HepG2 (cell line): ENCODE measurements around the gene ODC1. TPM values are rescaled to one million over a fixed set of nuclear protein-coding genes. Genes with fewer than 3 reads are reported as not detected.

ENCODE experiments used
- ARNT2 ChIP-seq: sonication (generic); formaldehyde crosslinking; IDR thresholded peaks from 2 replicates; pipeline ENCODE4 v1.8.0; 2022; ENCODE audit warnings: mild to moderate bottlenecking, low read depth, missing genetic modification reagents, moderate library complexity
- ATRX ChIP-seq: sonication (generic); formaldehyde crosslinking; IDR thresholded peaks from 2 replicates; pipeline ENCODE4 v1.4.0; 2020; ENCODE audit warnings: missing genetic modification reagents, borderline replicate concordance
- CCDC6 ChIP-seq: sonication (generic); formaldehyde crosslinking; IDR thresholded peaks from 2 replicates; pipeline ENCODE4 v1.8.1; 2022; ENCODE audit warnings: mild to moderate bottlenecking, missing genetic modification reagents, moderate library complexity
- EHMT2 ChIP-seq: fragments of 200-600 bp; sonication (generic); IDR thresholded peaks from 2 replicates; pipeline ENCODE4 v1.7.0; 2017; ENCODE audit warnings: antibody characterized with exemption, low read depth, low read length, borderline replicate concordance
- FOXA1 ChIP-seq, 2 experiments: fragments of 450-650 bp in 1 of 2; sonication (generic) in 1 of 2; formaldehyde crosslinking in 1 of 2; IDR thresholded peaks; 2 replicates each; pipeline versions ENCODE4 v1.4.0 to v1.6.1; 2016 to 2020; ENCODE audit warnings: missing genetic modification reagents in 1 of 2
- FOXJ3 ChIP-seq: sonication (generic); formaldehyde crosslinking; IDR thresholded peaks from 2 replicates; pipeline ENCODE4 v1.4.0; 2020; ENCODE audit warnings: missing genetic modification reagents, mild to moderate bottlenecking, borderline replicate concordance
- HHEX ChIP-seq: IDR thresholded peaks from 2 replicates; pipeline ENCODE4 v1.6.1; 2016; ENCODE audit warnings: control low read depth
- ISL2 ChIP-seq: sonication (generic); formaldehyde crosslinking; IDR thresholded peaks from 2 replicates; pipeline ENCODE4 v1.5.0; 2020; ENCODE audit warnings: missing genetic modification reagents
- KDM1A ChIP-seq: IDR thresholded peaks from 2 replicates; pipeline ENCODE4 v1.6.1; 2016; ENCODE audit warnings: missing compliant biosample characterization
- NFYC ChIP-seq: IDR thresholded peaks from 2 replicates; pipeline ENCODE4 v1.6.1; 2016; ENCODE audit warnings: missing genetic modification reagents, missing compliant biosample characterization
- TBL1XR1 ChIP-seq: fragments of 150-350 bp; IDR thresholded peaks from 2 replicates; pipeline ENCODE4 v1.6.1; 2014; ENCODE audit warnings: borderline replicate concordance, low read length; ENCODE audit not compliant: partially characterized antibody
- TRIM24 ChIP-seq: sonication (generic); formaldehyde crosslinking; IDR thresholded peaks from 2 replicates; pipeline ENCODE4 v1.8.0; 2022; ENCODE audit warnings: mild to moderate bottlenecking, missing genetic modification reagents
- ZBTB3 ChIP-seq: sonication (generic); formaldehyde crosslinking; IDR thresholded peaks from 2 replicates; pipeline ENCODE4 v1.4.0; 2020; ENCODE audit warnings: low read depth, mild to moderate bottlenecking, moderate library complexity, missing genetic modification reagents, borderline replicate concordance
- ZNF12 ChIP-seq: sonication (generic); formaldehyde crosslinking; IDR thresholded peaks from 2 replicates; pipeline ENCODE4 v1.5.0; 2020; ENCODE audit warnings: missing genetic modification reagents
- ZNF160 ChIP-seq: sonication (generic); formaldehyde crosslinking; IDR thresholded peaks from 2 replicates; pipeline ENCODE4 v1.8.0; 2022; ENCODE audit warnings: mild to moderate bottlenecking, inconsistent platforms, missing genetic modification reagents
- ZNF329 ChIP-seq: sonication (generic); formaldehyde crosslinking; IDR thresholded peaks from 2 replicates; pipeline ENCODE4 v1.9.0; 2021; ENCODE audit warnings: low read depth, mild to moderate bottlenecking, missing genetic modification reagents
- ZNF562 ChIP-seq: sonication (generic); formaldehyde crosslinking; IDR thresholded peaks from 2 replicates; pipeline ENCODE4 v1.8.0; 2022; ENCODE audit warnings: missing genetic modification reagents, borderline replicate concordance
- ZNF839 ChIP-seq: sonication (generic); formaldehyde crosslinking; IDR thresholded peaks from 2 replicates; pipeline ENCODE4 v1.4.0; 2020; ENCODE audit warnings: missing genetic modification reagents, mild to moderate bottlenecking, borderline replicate concordance
- ZNF841 ChIP-seq: sonication (generic); formaldehyde crosslinking; IDR thresholded peaks from 2 replicates; pipeline ENCODE4 v1.8.1; 2023; ENCODE audit warnings: missing genetic modification reagents, borderline replicate concordance
- polyA plus RNA-seq, 8 experiments: library from polyadenylated mRNA; depleted of rRNA in 3 of 8; stranded (reverse) in 7 of 8; unstranded in 1 of 8; fragments of >200 nt; fragmentation: Illumina TruSeq in 4 of 8; extraction: Trizol in 4 of 8; gene quantifications; 2 replicates each; pipeline versions ENCODE4 v1.2.1 to v1.2.3, GENCODE V29; 2011 to 2016; ENCODE audit warnings: low read depth in 4 of 8, missing spikeins in 1 of 8, mixed read lengths in 1 of 8; ENCODE audit not compliant: insufficient read depth in 1 of 8
- total RNA-seq, 5 experiments: library from RNA; depleted of rRNA; stranded (reverse); fragments of >200 nt; fragmentation: Illumina TruSeq; extraction: Trizol; gene quantifications; 2 replicates each; pipeline ENCODE4 v1.2.3, GENCODE V29; 2016; ENCODE audit warnings: low read depth in 1 of 5
- TF ChIP-seq, protein P1 (sequence below): sonication (generic); formaldehyde crosslinking; IDR thresholded peaks from 2 replicates; pipeline ENCODE4 v1.8.1; 2023; ENCODE audit warnings: mild to moderate bottlenecking, missing genetic modification reagents, borderline replicate concordance
- TF ChIP-seq, protein P2 (sequence below): sonication (generic); formaldehyde crosslinking; IDR thresholded peaks from 2 replicates; pipeline ENCODE4 v1.4.0; 2020; ENCODE audit warnings: low read depth, mild to moderate bottlenecking, missing genetic modification reagents
- TF ChIP-seq, protein P3 (sequence below): sonication (generic); formaldehyde crosslinking; IDR thresholded peaks from 2 replicates; pipeline ENCODE4 v1.4.0; 2020; ENCODE audit warnings: missing genetic modification reagents, borderline replicate concordance
- TF ChIP-seq, protein P4 (sequence below): sonication (generic); formaldehyde crosslinking; IDR thresholded peaks from 2 replicates; pipeline ENCODE4 v1.5.1; 2020; ENCODE audit warnings: missing genetic modification reagents, mild to moderate bottlenecking, borderline replicate concordance
- TF ChIP-seq, protein P5 (sequence below): sonication (generic); formaldehyde crosslinking; IDR thresholded peaks from 2 replicates; pipeline ENCODE4 v1.8.0; 2022; ENCODE audit warnings: missing genetic modification reagents, mild to moderate bottlenecking, inconsistent platforms, borderline replicate concordance

ODC1 gene
- total and polyA plus RNA-seq, 2 of the 13 experiments (the other 11 are each of a cell fraction or from before 2014, with no cell fraction given): 142 to 371 TPM

DNA sequence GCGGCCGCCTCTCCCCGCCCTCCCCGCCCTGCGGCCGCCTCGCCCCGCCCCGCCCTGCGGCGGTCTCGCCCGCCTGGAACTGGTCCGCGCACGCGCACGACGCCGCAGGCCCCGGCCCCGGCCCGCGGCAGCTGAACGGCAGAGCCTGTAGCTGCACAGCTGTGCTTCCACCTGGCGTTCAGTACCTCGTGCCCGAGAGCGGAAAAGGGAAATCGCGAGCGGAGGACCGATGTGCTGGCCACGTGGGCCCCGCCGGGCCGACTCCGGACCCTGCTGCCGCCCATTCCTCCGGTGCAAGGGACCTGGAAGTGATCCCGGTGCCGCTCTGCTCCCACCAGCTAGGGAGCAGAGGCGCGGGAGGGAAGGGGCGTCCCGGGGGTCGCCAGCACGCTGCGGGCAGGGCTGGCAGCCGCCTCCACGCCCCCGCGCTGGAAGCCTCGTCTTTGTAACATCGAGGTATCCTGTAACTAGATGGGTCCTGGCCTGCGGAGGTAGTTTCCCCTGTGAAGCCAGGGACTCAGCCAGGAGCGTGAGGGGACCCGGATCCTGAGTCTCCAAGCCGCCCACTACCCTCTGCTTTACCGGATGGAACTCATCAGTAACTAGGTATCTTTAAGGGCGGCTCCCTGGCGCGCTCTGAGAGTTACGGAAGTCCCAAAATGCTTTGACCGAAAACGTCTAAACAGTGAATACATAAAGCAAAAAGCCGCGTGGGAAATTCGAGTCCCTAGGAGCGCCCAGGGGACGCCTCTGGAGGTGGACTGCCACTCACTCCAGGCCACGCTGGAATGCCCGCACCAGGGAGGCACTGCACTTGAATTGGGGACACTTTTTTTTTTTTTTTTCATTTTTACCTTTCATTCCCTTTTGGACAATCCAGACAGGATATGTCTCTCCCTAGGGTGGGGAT lies 704 bp upstream of the ODC1 start (continued):
- TF ChIP-seq, protein P1, sequence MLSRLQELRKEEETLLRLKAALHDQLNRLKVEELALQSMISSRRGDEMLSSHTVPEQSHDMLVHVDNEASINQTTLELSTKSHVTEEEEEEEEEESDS (CRISPR knock-in tag): peak; percentile 94
- TF ChIP-seq ZNF160 (CRISPR knock-in tag): peak; percentile 96
- peak; percentile 92 for TF ChIP-seq ZNF329 (CRISPR knock-in tag)
- TF ChIP-seq HHEX: no peak
- TF ChIP-seq CCDC6 (CRISPR knock-in tag): peak; percentile 100
- peak; percentile 97 for TF ChIP-seq ZNF841 (CRISPR knock-in tag)
- no peak for TF ChIP-seq TRIM24 (CRISPR knock-in tag)
- 0 out of 2 replicates have a peak, but pooled peaks have one; percentile 68 for TF ChIP-seq ZBTB3 (CRISPR knock-in tag)
- peak; percentile 94 for TF ChIP-seq ZNF12 (CRISPR knock-in tag)
- TF ChIP-seq ZNF562: peak; percentile 94; the same call in 1 of the 2 replicates
- TF ChIP-seq ZNF839 (CRISPR knock-in tag): peak; percentile 99
- TF ChIP-seq, protein P2, sequence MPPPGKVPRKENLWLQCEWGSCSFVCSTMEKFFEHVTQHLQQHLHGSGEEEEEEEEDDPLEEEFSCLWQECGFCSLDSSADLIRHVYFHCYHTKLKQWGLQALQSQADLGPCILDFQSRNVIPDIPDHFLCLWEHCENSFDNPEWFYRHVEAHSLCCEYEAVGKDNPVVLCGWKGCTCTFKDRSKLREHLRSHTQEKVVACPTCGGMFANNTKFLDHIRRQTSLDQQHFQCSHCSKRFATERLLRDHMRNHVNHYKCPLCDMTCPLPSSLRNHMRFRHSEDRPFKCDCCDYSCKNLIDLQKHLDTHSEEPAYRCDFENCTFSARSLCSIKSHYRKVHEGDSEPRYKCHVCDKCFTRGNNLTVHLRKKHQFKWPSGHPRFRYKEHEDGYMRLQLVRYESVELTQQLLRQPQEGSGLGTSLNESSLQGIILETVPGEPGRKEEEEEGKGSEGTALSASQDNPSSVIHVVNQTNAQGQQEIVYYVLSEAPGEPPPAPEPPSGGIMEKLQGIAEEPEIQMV: peak; percentile 96
- TF ChIP-seq FOXA1 (IDR thresholded peaks at IDR 0.05): no peak
- 0 out of 2 replicates have a peak, but pooled peaks have one; percentile 7 for TF ChIP-seq FOXA1 (CRISPR knock-in tag; IDR thresholded peaks at IDR 0.05)
- no peak for TF ChIP-seq EHMT2
- TF ChIP-seq TBL1XR1: no peak
- 0 out of 2 replicates have a peak, but pooled peaks have one; percentile 46 for TF ChIP-seq KDM1A (CRISPR knock-in tag)
- TF ChIP-seq NFYC (CRISPR knock-in tag): peak; percentile 67
- TF ChIP-seq ISL2 (CRISPR knock-in tag): peak; percentile 90
- TF ChIP-seq FOXJ3 (CRISPR knock-in tag): peak; percentile 64
- TF ChIP-seq ATRX (CRISPR knock-in tag): 0 out of 2 replicates have a peak, but pooled peaks have one; percentile 86
- peak; percentile 97 for TF ChIP-seq ARNT2
- TF ChIP-seq, protein P3, sequence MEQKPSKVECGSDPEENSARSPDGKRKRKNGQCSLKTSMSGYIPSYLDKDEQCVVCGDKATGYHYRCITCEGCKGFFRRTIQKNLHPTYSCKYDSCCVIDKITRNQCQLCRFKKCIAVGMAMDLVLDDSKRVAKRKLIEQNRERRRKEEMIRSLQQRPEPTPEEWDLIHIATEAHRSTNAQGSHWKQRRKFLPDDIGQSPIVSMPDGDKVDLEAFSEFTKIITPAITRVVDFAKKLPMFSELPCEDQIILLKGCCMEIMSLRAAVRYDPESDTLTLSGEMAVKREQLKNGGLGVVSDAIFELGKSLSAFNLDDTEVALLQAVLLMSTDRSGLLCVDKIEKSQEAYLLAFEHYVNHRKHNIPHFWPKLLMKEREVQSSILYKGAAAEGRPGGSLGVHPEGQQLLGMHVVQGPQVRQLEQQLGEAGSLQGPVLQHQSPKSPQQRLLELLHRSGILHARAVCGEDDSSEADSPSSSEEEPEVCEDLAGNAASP (CRISPR knock-in tag): peak; percentile 87
- TF ChIP-seq, protein P4, sequence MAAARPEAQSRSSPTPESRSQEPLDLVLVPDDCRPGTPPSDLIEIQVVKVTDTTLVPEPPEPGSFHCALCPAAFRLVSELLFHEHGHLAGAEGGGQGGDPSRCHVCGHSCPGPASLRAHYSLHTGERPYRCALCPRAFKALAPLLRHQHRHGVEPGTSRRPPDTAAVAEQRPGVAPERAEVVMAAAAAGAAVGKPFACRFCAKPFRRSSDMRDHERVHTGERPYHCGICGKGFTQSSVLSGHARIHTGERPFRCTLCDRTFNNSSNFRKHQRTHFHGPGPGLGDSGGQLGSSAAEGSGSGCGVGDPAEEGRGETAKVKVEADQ (CRISPR knock-in tag): peak; percentile 98
- TF ChIP-seq, protein P5, sequence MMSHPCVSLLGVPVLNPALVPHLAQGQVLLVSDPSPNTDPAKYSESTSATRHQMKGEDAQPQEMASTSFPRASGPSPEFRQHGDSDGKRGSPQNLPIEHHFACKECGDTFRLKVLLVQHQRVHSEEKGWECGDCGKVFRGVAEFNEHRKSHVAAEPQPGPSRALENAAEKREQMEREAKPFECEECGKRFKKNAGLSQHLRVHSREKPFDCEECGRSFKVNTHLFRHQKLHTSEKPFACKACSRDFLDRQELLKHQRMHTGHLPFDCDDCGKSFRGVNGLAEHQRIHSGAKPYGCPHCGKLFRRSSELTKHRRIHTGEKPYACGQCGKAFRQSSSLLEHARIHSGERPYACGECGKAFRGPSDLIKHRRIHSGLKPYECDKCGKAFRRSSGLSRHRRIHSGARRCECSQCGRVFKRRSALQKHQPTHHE (CRISPR knock-in tag): peak; percentile 99
